ENCODE data around the gene PSMB3. TPM values are rescaled to one million over a fixed set of nuclear protein-coding genes. Genes with fewer than 3 reads are reported as not detected.

Gene PSMB3
- total RNA-seq, 2 donors from 2014 or later, result 288 to 306 TPM

GRCh38 chr17:38710604-38710962 is 42.0 kb upstream of the PSMB3 start:
- Mint-ChIP-seq H3K27me3 (no peaks in the 10 kb centered on the region), H3K36me3 (peaks cover 21% of the 10 kb centered on the region), H3K4me3 (no peak overlapping the region), H3K9me3 (no peaks in the 10 kb centered on the region), H3K27ac (peak overlapping the region; percentile 72 to 94), H3K4me1 (ENCODE audit: low read depth in 2 of 2) (peaks cover 57 to 65% of the 10 kb centered on the region in 2 donors)
- DNase-seq (ENCODE audit: low spot score) (no peak), ATAC-seq (no peak)

GRCh38 chr17:38710985-38711384 is 41.6 kb upstream of the PSMB3 start:
- Mint-ChIP-seq H3K4me1 (ENCODE audit: low read depth in 2 of 2) (peaks cover 61 to 68% of the 10 kb centered on the region in 2 donors), H3K27me3 (no peaks in the 10 kb centered on the region), H3K27ac (peak overlapping the region; percentile 72 to 94), H3K9me3 (no peaks in the 10 kb centered on the region), H3K36me3 (peaks cover 21% of the 10 kb centered on the region), H3K4me3 (no peak overlapping the region)
- ATAC-seq (no peak), DNase-seq (ENCODE audit: low spot score) (no peak)

GRCh38 chr17:38711792-38712571 is 40.6 kb upstream of the PSMB3 start:
- no peaks in the 10 kb centered on the region for H3K9me3 Mint-ChIP-seq
- H3K36me3 Mint-ChIP-seq, result peaks cover 20% of the 10 kb centered on the region
- no peaks in the 10 kb centered on the region for H3K27me3 Mint-ChIP-seq
- peak; percentile 34 to 77 for ATAC-seq
- H3K27ac Mint-ChIP-seq, result peak overlapping the region; percentile 72 to 94
- peaks cover 59 to 62% of the 10 kb centered on the region in 2 donors for H3K4me1 Mint-ChIP-seq (ENCODE audit: low read depth in 2 of 2)
- no peak overlapping the region for H3K4me3 Mint-ChIP-seq
- DNase-seq (ENCODE audit: low spot score), result no peak

GRCh38 chr17:38712593-38712992 is 39.9 kb upstream of the PSMB3 start:
- peaks cover 16% of the 10 kb centered on the region for H3K36me3 Mint-ChIP-seq
- ATAC-seq (no peak), DNase-seq (ENCODE audit: low spot score) (no peak)
- peaks cover 54 to 58% of the 10 kb centered on the region in 2 donors for H3K4me1 Mint-ChIP-seq (ENCODE audit: low read depth in 2 of 2)
- no peaks in the 10 kb centered on the region for H3K27me3 Mint-ChIP-seq
- H3K4me3 Mint-ChIP-seq, result no peak overlapping the region
- peak overlapping the region; percentile 72 to 94 for H3K27ac Mint-ChIP-seq
- H3K9me3 Mint-ChIP-seq, result no peaks in the 10 kb centered on the region

GRCh38 chr17:38713456-38714075 is 39.0 kb upstream of the PSMB3 start:
- ATAC-seq (no peak), DNase-seq (ENCODE audit: low spot score) (no peak)
- peaks cover 51% of the 10 kb centered on the region in 2 donors for H3K4me1 Mint-ChIP-seq (ENCODE audit: low read depth in 2 of 2)
- no peaks in the 10 kb centered on the region for H3K9me3 Mint-ChIP-seq
- H3K27me3 Mint-ChIP-seq, result no peaks in the 10 kb centered on the region
- peaks cover 16% of the 10 kb centered on the region for H3K36me3 Mint-ChIP-seq
- no peak overlapping the region for H3K4me3 Mint-ChIP-seq
- peak overlapping the region in 1 of 2 donors; percentile 84 for H3K27ac Mint-ChIP-seq

- Mint-ChIP-seq H3K27ac (peak overlapping the region; percentile 78 to 84), H3K4me3 (no peak overlapping the region), H3K27me3 (no peaks in the 10 kb centered on the region), H3K36me3 (peaks cover 7% of the 10 kb centered on the region), H3K4me1 (ENCODE audit: low read depth in 2 of 2) (peaks cover 35 to 47% of the 10 kb centered on the region in 2 donors), H3K9me3 (no peaks in the 10 kb centered on the region)
- no peak for ATAC-seq
- no peak for DNase-seq (ENCODE audit: low spot score)
Observed at GRCh38 chr17:38715216-38715943, 37.2 kb upstream of the PSMB3 start.

GRCh38 chr17:38716368-38717005 is 36.1 kb upstream of the PSMB3 start:
- no peak for ATAC-seq
- H3K27ac Mint-ChIP-seq, result peak overlapping the region; percentile 78 to 84
- H3K36me3 Mint-ChIP-seq, result peaks cover 4% of the 10 kb centered on the region
- no peaks in the 10 kb centered on the region for H3K27me3 Mint-ChIP-seq
- H3K4me3 Mint-ChIP-seq, result no peak overlapping the region
- no peaks in the 10 kb centered on the region for H3K9me3 Mint-ChIP-seq
- H3K4me1 Mint-ChIP-seq (ENCODE audit: low read depth in 2 of 2), result peaks cover 24 to 43% of the 10 kb centered on the region in 2 donors
- no peak for DNase-seq (ENCODE audit: low spot score)

- Mint-ChIP-seq H3K4me3 (no peak overlapping the region), H3K27me3 (no peaks in the 10 kb centered on the region), H3K9me3 (no peaks in the 10 kb centered on the region), H3K36me3 (peaks cover 4% of the 10 kb centered on the region), H3K27ac (peak overlapping the region; percentile 49 to 62), H3K4me1 (ENCODE audit: low read depth in 2 of 2) (peaks cover 24 to 38% of the 10 kb centered on the region in 2 donors)
- DNase-seq (ENCODE audit: low spot score) (no peak), ATAC-seq (no peak)
Observed at GRCh38 chr17:38717139-38717745, 35.3 kb upstream of the PSMB3 start.

- Mint-ChIP-seq H3K4me1 (ENCODE audit: low read depth in 2 of 2) (peaks cover 32 to 41% of the 10 kb centered on the region in 2 donors), H3K9me3 (no peaks in the 10 kb centered on the region), H3K27me3 (no peaks in the 10 kb centered on the region), H3K27ac (peak overlapping the region; percentile 49 to 62), H3K4me3 (no peak overlapping the region), H3K36me3 (peaks cover 4% of the 10 kb centered on the region)
- DNase-seq (ENCODE audit: low spot score) (no peak), ATAC-seq (no peak)
Observed at GRCh38 chr17:38719289-38719942, 33.1 kb upstream of the PSMB3 start.

GRCh38 chr17:38719943-38720641 is 32.4 kb upstream of the PSMB3 start:
- DNase-seq (ENCODE audit: low spot score) (no peak), ATAC-seq (no peak)
- H3K27me3 Mint-ChIP-seq, result no peaks in the 10 kb centered on the region
- peaks cover 4% of the 10 kb centered on the region for H3K36me3 Mint-ChIP-seq
- no peaks in the 10 kb centered on the region for H3K9me3 Mint-ChIP-seq
- peaks cover 29 to 41% of the 10 kb centered on the region in 2 donors for H3K4me1 Mint-ChIP-seq (ENCODE audit: low read depth in 2 of 2)
- peak overlapping the region in 1 of 2 donors; percentile 16 for H3K27ac Mint-ChIP-seq
- no peak overlapping the region for H3K4me3 Mint-ChIP-seq

- peaks cover 4% of the 10 kb centered on the region for H3K36me3 Mint-ChIP-seq
- no peaks in the 10 kb centered on the region for H3K9me3 Mint-ChIP-seq
- H3K27me3 Mint-ChIP-seq, result no peaks in the 10 kb centered on the region
- H3K27ac Mint-ChIP-seq, result peak overlapping the region; percentile 16 to 77
- ATAC-seq, result no peak
- DNase-seq (ENCODE audit: low spot score), result no peak
- H3K4me1 Mint-ChIP-seq (ENCODE audit: low read depth in 2 of 2), result peaks cover 27 to 40% of the 10 kb centered on the region in 2 donors
- no peak overlapping the region for H3K4me3 Mint-ChIP-seq
Observed at GRCh38 chr17:38720941-38721340, 31.6 kb upstream of the PSMB3 start.

GRCh38 chr17:38721802-38722201 is 30.7 kb upstream of the PSMB3 start:
- Mint-ChIP-seq H3K4me1 (ENCODE audit: low read depth in 2 of 2) (peaks cover 30 to 42% of the 10 kb centered on the region in 2 donors), H3K27me3 (no peaks in the 10 kb centered on the region), H3K9me3 (no peaks in the 10 kb centered on the region), H3K27ac (no peak overlapping the region), H3K4me3 (no peak overlapping the region), H3K36me3 (peaks cover 4% of the 10 kb centered on the region)
- no peak for ATAC-seq
- no peak for DNase-seq (ENCODE audit: low spot score)
